Measurements from ENCODE around the gene ARHGEF4. TPM values are rescaled to one million over a fixed set of nuclear protein-coding genes. Genes with fewer than 3 reads are reported as not detected.

ARHGEF4 gene
- total and polyA plus RNA-seq, 2 experiments from 2014 or later, result 4.6 to 16.6 TPM

DNA sequence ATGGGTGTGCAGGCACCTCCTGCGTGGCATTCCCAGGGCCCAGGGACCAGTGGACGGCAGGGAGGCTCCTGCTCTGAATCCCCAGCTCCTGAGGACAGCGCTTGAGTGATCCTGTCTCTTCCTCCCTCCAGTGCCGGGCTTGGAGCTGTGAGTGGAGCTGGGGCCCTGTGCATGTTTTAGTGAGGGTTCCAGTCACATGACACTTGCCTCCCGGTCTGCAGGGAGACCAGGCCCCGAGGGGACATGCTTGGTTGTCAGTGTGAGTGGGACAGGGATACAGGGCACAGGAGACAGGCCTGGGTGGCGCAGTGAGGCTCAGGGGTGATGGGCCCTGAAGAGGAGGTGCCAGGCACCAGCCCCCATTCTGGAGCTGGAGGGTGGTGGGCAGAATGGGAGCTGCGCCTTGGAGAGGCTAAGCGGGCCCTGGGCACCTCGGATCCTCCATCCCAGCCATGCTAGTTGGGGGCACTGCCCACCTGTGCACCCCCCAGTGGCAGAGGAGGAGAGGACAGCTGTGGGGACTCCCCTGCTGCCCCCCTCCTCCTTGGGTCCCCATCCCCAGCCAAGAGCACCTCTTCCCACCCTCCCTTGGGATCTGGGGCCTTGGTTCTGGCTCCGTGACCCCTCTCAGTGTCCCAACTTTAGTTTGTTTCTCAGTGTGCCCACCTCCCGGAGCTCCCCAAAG lies 12.0 kb downstream of the ARHGEF4 start:
- no peaks in the 10 kb centered on the region for H3F3A ChIP-seq (replicated peaks; ENCODE audit: low read depth)
- no peak overlapping the region for H3K27ac ChIP-seq (ENCODE audit: low read depth)
- no peaks in the 10 kb centered on the region for H3K9me2 ChIP-seq (ENCODE audit: insufficient read depth)
- peaks cover 10% of the 10 kb centered on the region for H3K4me1 Mint-ChIP-seq
- no peak overlapping the region for H3K4me2 ChIP-seq
- no peak overlapping the region for H2AFZ ChIP-seq
- no peaks in the 10 kb centered on the region for H3K9me3 Mint-ChIP-seq
- H3K36me3 ChIP-seq (ENCODE audit: insufficient read depth), result no peaks in the 10 kb centered on the region
- DNase-seq (ENCODE audit: low spot score) (no peak), ATAC-seq (peak; percentile 16)
- no peaks in the 10 kb centered on the region for H3K36me3 Mint-ChIP-seq (ENCODE audit: low read depth)
- H3K27me3 Mint-ChIP-seq (ENCODE audit: insufficient read depth, low read depth, poor library complexity), result peaks cover 2% of the 10 kb centered on the region
- H3K79me2 ChIP-seq (replicated peaks; ENCODE audit: insufficient read depth), result no peaks in the 10 kb centered on the region
- no peaks in the 10 kb centered on the region for H3K4me1 ChIP-seq (ENCODE audit: insufficient read depth)
- no peak overlapping the region for H3K4me3 Mint-ChIP-seq
- H4K20me1 ChIP-seq (replicated peaks; ENCODE audit: insufficient read depth), result no peaks in the 10 kb centered on the region
- H3K4me3 ChIP-seq, result no peak overlapping the region
- no peak overlapping the region for H3K27ac Mint-ChIP-seq
- TF ChIP-seq, protein P1, sequence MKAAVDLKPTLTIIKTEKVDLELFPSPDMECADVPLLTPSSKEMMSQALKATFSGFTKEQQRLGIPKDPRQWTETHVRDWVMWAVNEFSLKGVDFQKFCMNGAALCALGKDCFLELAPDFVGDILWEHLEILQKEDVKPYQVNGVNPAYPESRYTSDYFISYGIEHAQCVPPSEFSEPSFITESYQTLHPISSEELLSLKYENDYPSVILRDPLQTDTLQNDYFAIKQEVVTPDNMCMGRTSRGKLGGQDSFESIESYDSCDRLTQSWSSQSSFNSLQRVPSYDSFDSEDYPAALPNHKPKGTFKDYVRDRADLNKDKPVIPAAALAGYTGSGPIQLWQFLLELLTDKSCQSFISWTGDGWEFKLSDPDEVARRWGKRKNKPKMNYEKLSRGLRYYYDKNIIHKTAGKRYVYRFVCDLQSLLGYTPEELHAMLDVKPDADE (IDR thresholded peaks at IDR 0.05), result no peak
- TF ChIP-seq, protein P2, sequence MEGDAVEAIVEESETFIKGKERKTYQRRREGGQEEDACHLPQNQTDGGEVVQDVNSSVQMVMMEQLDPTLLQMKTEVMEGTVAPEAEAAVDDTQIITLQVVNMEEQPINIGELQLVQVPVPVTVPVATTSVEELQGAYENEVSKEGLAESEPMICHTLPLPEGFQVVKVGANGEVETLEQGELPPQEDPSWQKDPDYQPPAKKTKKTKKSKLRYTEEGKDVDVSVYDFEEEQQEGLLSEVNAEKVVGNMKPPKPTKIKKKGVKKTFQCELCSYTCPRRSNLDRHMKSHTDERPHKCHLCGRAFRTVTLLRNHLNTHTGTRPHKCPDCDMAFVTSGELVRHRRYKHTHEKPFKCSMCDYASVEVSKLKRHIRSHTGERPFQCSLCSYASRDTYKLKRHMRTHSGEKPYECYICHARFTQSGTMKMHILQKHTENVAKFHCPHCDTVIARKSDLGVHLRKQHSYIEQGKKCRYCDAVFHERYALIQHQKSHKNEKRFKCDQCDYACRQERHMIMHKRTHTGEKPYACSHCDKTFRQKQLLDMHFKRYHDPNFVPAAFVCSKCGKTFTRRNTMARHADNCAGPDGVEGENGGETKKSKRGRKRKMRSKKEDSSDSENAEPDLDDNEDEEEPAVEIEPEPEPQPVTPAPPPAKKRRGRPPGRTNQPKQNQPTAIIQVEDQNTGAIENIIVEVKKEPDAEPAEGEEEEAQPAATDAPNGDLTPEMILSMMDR (conservative IDR thresholded peaks at IDR 0.05; ENCODE audit: low read depth in 2 of 2), result peak; percentile 21 to 40; a peak in 2 of 4 replicates
- no peaks in the 10 kb centered on the region for H3K27me3 ChIP-seq (ENCODE audit: insufficient read depth)

DNA sequence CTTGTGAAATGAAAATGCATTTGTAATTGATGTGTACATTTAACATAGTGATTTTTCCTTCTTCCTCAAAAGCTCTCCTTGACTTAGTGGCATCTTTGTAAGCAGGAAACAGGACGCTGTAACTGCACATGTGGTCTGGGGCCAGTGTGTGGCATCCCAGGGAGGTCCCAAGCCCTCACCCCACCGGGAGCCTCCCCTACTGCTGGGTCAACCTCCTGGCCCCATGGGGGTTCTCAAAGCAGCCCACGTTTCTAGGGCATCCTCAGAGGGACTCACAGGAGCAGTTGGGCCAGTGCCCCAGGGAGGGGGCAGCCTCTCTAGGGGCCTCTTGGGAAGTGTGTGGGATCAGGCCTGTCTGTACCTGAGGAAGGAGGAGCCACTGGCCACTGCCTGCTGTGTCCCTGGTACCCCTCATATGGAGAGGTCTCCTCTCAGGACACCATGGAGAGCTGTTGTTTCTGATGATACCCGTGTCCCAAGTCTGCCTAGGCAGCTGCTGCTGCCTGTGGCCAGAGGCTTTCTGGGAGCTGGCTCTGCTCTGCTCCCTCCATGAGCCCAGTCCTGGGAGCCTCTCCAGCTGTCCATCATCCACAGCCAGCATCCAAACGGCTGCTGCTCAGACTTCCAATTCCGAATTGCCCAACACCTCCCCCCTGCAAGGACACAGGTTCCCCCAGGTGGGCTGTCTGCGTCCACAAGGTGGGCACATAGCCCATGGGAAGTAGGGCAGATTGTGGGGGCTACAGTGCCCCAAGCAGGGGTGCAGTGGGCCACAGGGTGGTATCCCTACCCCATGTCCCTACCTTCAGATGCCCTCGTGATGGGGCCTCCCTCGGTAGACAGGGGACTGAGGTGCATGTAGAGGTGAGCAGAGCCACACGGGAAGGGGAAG lies 13.4 kb downstream of the ARHGEF4 start:
- no peak for DNase-seq (ENCODE audit: low spot score)
- Mint-ChIP-seq H3K9me3 (no peaks in the 10 kb centered on the region), H3K27ac (no peak overlapping the region), H3K36me3 (ENCODE audit: low read depth) (no peaks in the 10 kb centered on the region), H3K27me3 (ENCODE audit: insufficient read depth, low read depth, poor library complexity) (no peaks in the 10 kb centered on the region), H3K4me1 (peaks cover 2% of the 10 kb centered on the region; the same call in 1 of the 3 replicates), H3K4me3 (no peak overlapping the region)
- Histone ChIP-seq H2AFZ (no peak overlapping the region), H3K4me2 (no peak overlapping the region), H3F3A (replicated peaks; ENCODE audit: low read depth) (no peaks in the 10 kb centered on the region), H3K36me3 (ENCODE audit: insufficient read depth) (no peaks in the 10 kb centered on the region), H4K20me1 (replicated peaks; ENCODE audit: insufficient read depth) (no peaks in the 10 kb centered on the region), H3K9me2 (ENCODE audit: insufficient read depth) (no peaks in the 10 kb centered on the region), H3K4me1 (ENCODE audit: insufficient read depth) (no peaks in the 10 kb centered on the region), H3K79me2 (replicated peaks; ENCODE audit: insufficient read depth) (no peaks in the 10 kb centered on the region), H3K4me3 (no peak overlapping the region), H3K27ac (ENCODE audit: low read depth) (no peak overlapping the region), H3K27me3 (ENCODE audit: insufficient read depth) (no peaks in the 10 kb centered on the region)
- no peak for TF ChIP-seq EZH2 (IDR thresholded peaks at IDR 0.05; ENCODE audit: low read depth, unreplicated experiment)
- ATAC-seq, result no peak

All from GM23338 (cell line).